Esophagus muscularis mucosa (tissue), 4 donors: Measurements from ENCODE around the gene RELB.
A peak's percentile ranks its signal among the peaks of the same experiment; 100 is the strongest.

Experiments used
- EP300 ChIP-seq: sonication (generic); formaldehyde crosslinking; IDR thresholded peaks from one replicate; pipeline ENCODE4 v1.6.1; 2017; ENCODE audit warnings: antibody characterized with exemption
- POLR2A ChIP-seq: fragments of 450-650 bp; IDR thresholded peaks from one replicate; pipeline ENCODE4 v1.6.1; 2017; ENCODE audit warnings: antibody characterized with exemption, moderate library complexity, mild to moderate bottlenecking, low read depth
- POLR2AphosphoS5 ChIP-seq, 2 donors: sonication (generic); formaldehyde crosslinking; IDR thresholded peaks; one replicate each; pipeline ENCODE4 v1.6.1; 2017; ENCODE audit warnings: antibody characterized with exemption in 2 of 2
- TF ChIP-seq, protein P1 (sequence below), 3 experiments: fragments of 200-600 bp in 2 of 3; fragments of 450-650 bp in 1 of 3; sonication (generic) in 2 of 3; IDR thresholded peaks; one replicate each; pipeline ENCODE4 v1.5.1; 2017 to 2019; ENCODE audit warnings: antibody characterized with exemption in 3 of 3, mild to moderate bottlenecking in 2 of 3, moderate library complexity in 1 of 3

DNA sequence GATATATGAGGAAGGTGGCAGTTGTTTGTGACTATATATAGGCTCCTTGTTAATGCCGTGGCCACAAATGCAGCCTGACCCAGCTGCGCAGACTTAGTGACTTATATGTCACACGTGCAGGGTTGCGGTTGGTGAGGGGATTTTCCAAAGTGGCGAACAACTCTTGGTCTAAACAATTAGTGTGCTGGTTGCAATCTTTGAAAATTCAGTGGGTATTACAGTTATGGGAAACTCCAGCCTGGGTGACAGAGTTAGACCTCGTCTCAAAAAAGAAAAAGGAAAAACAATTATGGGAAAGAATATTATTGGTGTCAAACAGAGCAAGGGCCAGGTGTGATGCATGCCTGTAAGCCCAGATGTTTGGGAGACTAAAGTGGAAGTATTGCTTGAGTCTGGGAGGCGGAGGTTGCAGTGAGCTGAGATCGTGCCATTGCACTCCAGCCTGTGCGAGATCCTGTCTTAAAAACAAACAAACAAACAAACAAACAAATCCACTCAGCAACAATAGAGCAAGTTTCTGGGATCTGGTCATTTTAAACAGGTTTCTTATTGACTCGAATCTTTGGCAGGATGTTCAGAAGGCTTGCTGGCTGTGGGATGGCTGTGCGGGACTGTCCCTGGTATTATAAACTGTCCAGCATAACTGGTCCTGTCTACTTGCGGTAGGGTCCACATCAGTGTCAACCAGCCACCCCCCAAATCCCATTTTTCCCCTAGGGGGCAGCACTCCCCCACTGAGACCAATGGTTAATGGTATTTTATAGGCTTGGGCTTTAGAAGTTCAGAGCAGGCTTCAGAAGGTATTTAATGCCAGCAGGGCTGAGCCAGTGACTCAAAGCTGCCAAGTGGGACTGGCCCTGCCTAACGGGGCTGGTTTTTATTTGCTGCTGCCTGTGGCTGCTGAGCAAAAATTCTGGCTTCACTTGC, 15.4 kb downstream of the RELB start:
- no peak for TF ChIP-seq POLR2A
- TF ChIP-seq, protein P1, sequence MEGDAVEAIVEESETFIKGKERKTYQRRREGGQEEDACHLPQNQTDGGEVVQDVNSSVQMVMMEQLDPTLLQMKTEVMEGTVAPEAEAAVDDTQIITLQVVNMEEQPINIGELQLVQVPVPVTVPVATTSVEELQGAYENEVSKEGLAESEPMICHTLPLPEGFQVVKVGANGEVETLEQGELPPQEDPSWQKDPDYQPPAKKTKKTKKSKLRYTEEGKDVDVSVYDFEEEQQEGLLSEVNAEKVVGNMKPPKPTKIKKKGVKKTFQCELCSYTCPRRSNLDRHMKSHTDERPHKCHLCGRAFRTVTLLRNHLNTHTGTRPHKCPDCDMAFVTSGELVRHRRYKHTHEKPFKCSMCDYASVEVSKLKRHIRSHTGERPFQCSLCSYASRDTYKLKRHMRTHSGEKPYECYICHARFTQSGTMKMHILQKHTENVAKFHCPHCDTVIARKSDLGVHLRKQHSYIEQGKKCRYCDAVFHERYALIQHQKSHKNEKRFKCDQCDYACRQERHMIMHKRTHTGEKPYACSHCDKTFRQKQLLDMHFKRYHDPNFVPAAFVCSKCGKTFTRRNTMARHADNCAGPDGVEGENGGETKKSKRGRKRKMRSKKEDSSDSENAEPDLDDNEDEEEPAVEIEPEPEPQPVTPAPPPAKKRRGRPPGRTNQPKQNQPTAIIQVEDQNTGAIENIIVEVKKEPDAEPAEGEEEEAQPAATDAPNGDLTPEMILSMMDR (IDR thresholded peaks at IDR 0.05) = peak; percentile 44 to 60 (median 58)
- TF ChIP-seq EP300 = no peak
- TF ChIP-seq POLR2AphosphoS5 (IDR thresholded peaks at IDR 0.05) = no peak
